Left ventricle myocardium inferior (tissue), 1 donor: ENCODE data around the gene TMEM151B. TPM values are rescaled to one million over a fixed set of nuclear protein-coding genes. Genes with fewer than 3 reads are reported as not detected.
A peak's percentile ranks its signal among the peaks of the same experiment; 100 is the strongest.

ENCODE experiments used
- DNase-seq: peaks from one replicate; pipeline ENCODE4 v3.0.0-alpha.2; 2020
- H3K27ac ChIP-seq: fragments of 200-600 bp; replicated peaks from 2 replicates; pipeline ENCODE4 v1.8.0; 2021
- H3K27me3 ChIP-seq: fragments of 200-600 bp; 2 replicates; pipeline ENCODE4 v1.8.0; 2021; ENCODE audit warnings: low read depth
- H3K36me3 ChIP-seq: fragments of 200-600 bp; 2 replicates; pipeline ENCODE4 v1.8.0; 2021
- H3K4me1 ChIP-seq: fragments of 200-600 bp; 2 replicates; pipeline ENCODE4 v1.8.0; 2021
- H3K4me3 ChIP-seq: fragments of 200-600 bp; 2 replicates; pipeline ENCODE4 v1.8.0; 2021; ENCODE audit warnings: mild to moderate bottlenecking, moderate library complexity
- H3K9me3 ChIP-seq: fragments of 200-600 bp; replicated peaks from 2 replicates; pipeline ENCODE4 v1.8.0; 2021
- CTCF ChIP-seq: fragments of 200-600 bp; IDR thresholded peaks from 2 replicates; pipeline ENCODE4 v1.8.0; 2021; ENCODE audit warnings: antibody characterized with exemption, mild to moderate bottlenecking, borderline replicate concordance
- intact Hi-C: fragments of 100-400 bp; cut with micrococcal nuclease; formaldehyde crosslinking; loops from one replicate; pipeline ENCODE4 v1.11.0; 2022
- total RNA-seq: library from RNA; stranded (reverse); fragmentation: NEBNext Ultra II Directional; extraction: Animal tissue kit (Norgen Biotek cat#: 25700); gene quantifications from one replicate; pipeline ENCODE4 v1.2.1, GENCODE V29; 2021
- donor health status: DM: no; HTN: yes; CAD: no; lungs with severe emphysema.

Gene TMEM151B
- total RNA-seq, 1 donor from 2014 or later, result not detected

- no peak overlapping the region for H3K4me3 ChIP-seq
- no peak for TF ChIP-seq CTCF
- H3K9me3 ChIP-seq, result no peaks in the 10 kb centered on the region
- peaks cover 31% of the 10 kb centered on the region for H3K36me3 ChIP-seq
- intact Hi-C loops, result no loop called here
- H3K27ac ChIP-seq, result no peak overlapping the region
- DNase-seq, result no peak
- peaks cover 55% of the 10 kb centered on the region for H3K4me1 ChIP-seq
- no peaks in the 10 kb centered on the region for H3K27me3 ChIP-seq
Observed at GRCh38 chr6:44258921-44259320, 11.3 kb upstream of the TMEM151B start.

GRCh38 chr6:44260011-44260410, 10.2 kb upstream of the TMEM151B start:
- Histone ChIP-seq H3K9me3 (no peaks in the 10 kb centered on the region), H3K4me3 (no peak overlapping the region), H3K27ac (no peak overlapping the region), H3K27me3 (no peaks in the 10 kb centered on the region), H3K36me3 (peaks cover 20% of the 10 kb centered on the region), H3K4me1 (peaks cover 56% of the 10 kb centered on the region)
- intact Hi-C loops, result no loop called here
- TF ChIP-seq CTCF, result no peak
- no peak for DNase-seq

GRCh38 chr6:44260451-44261297, 9.6 kb upstream of the TMEM151B start:
- Histone ChIP-seq H3K36me3 (peaks cover 13% of the 10 kb centered on the region), H3K27ac (no peak overlapping the region), H3K4me3 (no peak overlapping the region), H3K9me3 (no peaks in the 10 kb centered on the region), H3K4me1 (peaks cover 55% of the 10 kb centered on the region), H3K27me3 (no peaks in the 10 kb centered on the region)
- TF ChIP-seq CTCF, result no peak
- DNase-seq, result no peak
- intact Hi-C loops, result no loop called here

- H3K9me3 ChIP-seq, result no peaks in the 10 kb centered on the region
- no peak for DNase-seq
- H3K27ac ChIP-seq, result no peak overlapping the region
- no peak for TF ChIP-seq CTCF
- H3K4me3 ChIP-seq, result no peak overlapping the region
- peaks cover 9% of the 10 kb centered on the region for H3K36me3 ChIP-seq
- intact Hi-C loops, result no loop called here
- no peaks in the 10 kb centered on the region for H3K27me3 ChIP-seq
- peaks cover 49% of the 10 kb centered on the region for H3K4me1 ChIP-seq
Observed at GRCh38 chr6:44261581-44261980, 8.7 kb upstream of the TMEM151B start.

- Histone ChIP-seq H3K4me1 (peaks cover 40% of the 10 kb centered on the region), H3K27ac (no peak overlapping the region)
- intact Hi-C loops, result no loop called here
Observed at GRCh38 chr6:44262467-44263353, 7.5 kb upstream of the TMEM151B start.

More at GRCh38 chr6:44262467-44263353, 7.5 kb upstream of the TMEM151B start:
- H3K27me3 ChIP-seq, result no peaks in the 10 kb centered on the region
- H3K4me3 ChIP-seq, result peak overlapping the region; percentile 81
- no peak for TF ChIP-seq CTCF
- no peak for DNase-seq
- H3K36me3 ChIP-seq, result peaks cover 9% of the 10 kb centered on the region
- H3K9me3 ChIP-seq, result no peaks in the 10 kb centered on the region
